Skin epidermis (tissue), 12 donors: Measurements from ENCODE around the gene CLASP1.
"Not testable (repeated sequence)": the region's sequence is repeated elsewhere in the genome, so short reads cannot be mapped to it uniquely, and the experiment has no call there.

Experiments
- H3K27ac ChIP-seq, 21 experiments: fragments of 200-600 bp; sonication (generic) in 11 of 21; one replicate each; pipeline ENCODE4 v1.5.0; 2020; ENCODE audit warnings: mild to moderate bottlenecking in 3 of 21, inconsistent platforms in 2 of 21, moderate library complexity in 2 of 21
- H3K4me3 ChIP-seq, 7 experiments: fragments of 200-600 bp; sonication (generic) in 2 of 7; one replicate each; pipeline ENCODE4 v1.5.0; 2020; ENCODE audit warnings: inconsistent platforms in 2 of 7, mild to moderate bottlenecking in 2 of 7, moderate library complexity in 1 of 7

The CLASP1 gene

DNA sequence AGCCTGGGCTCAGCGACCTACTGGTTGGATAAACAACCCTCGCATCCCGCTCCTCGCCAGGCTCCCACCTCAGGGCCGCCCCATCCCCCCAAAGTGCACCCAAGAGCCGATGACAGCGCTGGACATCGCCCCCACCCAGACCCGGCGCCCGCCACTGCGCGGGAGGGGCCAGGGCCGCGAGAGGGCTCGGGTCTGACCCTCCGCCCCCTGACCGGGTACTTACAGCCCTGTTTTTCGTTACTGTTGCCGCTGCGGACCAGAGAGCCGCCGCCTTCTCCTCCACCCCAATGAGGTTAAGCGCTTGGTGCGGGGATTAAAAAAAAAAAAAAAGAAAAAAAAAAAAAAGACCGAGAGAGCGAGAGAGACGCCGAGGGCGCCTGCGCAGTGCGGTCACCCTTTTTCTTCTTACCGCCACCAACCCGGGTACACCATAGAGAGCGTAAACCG, at the start of gene CLASP1:
TSS of gene CLASP1 (minus strand) at position 314 of the 447 bp plus-strand sequence. CDS start 43,567 bp downstream, outside the sequence.
- H3K27ac ChIP-seq = peak within 1 kb of the TSS; percentile 75 to 99 (median 95)
- H3K4me3 ChIP-seq = peak within 1 kb of the TSS; percentile 58 to 96 (median 80)

DNA sequence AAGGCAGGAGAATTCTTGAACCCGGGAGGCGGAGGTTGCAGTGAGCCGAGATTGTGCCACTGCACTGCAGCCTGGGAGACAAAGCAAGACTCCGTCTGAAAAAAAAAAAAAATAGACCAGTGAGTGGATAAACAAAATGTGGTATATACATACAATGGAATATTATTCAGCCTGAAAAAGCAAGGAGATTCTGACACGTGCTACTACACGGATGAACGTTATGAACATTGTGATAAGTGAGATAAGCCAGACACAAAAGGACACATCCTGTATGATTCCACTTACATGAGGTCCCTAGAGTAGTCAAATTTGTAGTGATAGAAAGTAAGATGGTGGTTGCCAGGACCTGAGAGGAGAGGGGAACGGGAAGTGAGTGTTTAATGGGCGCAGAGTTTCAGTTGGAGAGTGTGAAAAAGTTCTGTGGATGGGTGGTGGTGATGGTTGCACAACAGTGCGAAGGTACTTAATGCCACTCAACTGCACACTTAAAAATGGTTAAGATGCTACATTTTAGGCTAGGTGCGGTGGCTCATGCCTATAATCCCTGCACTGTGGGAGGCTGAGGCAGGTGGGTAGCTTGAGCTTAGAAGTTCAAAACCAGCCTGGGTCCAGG, 49.2 kb upstream of the CLASP1 start:
- Histone ChIP-seq H3K4me3 (no peak overlapping the region), H3K27ac (peak overlapping the region in 8 of 21 experiments; percentile 13 to 91 (median 71))

DNA sequence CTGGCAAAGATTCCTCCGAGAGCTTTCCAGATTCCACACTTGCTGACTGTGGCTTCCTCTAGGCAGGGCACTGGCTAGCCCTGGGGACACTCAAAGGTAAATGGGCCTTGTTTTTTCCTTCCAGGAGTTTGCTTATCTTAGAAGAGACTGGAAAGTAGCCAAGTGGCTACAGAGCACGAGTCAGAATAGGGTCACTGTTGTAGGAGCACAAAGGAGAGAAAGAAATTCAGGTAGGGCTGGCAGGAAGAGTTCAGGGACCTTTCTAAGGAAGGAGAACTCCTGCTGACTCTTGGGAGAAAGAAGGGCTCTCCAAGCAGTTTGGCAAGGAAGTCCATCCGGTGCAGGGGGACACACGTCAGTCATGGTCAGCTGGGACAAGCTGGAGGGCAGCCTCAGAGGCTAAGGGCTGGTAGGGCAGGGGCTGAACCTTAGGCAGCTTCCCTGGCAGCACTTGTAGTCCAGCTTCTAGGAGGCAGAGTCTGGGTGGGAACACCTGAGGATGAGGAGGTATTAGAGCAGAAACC, 47.9 kb upstream of the CLASP1 start:
- H3K27ac ChIP-seq = peak overlapping the region in 5 of 21 experiments; percentile 0 to 23 (median 11)
- H3K4me3 ChIP-seq = no peak overlapping the region

DNA sequence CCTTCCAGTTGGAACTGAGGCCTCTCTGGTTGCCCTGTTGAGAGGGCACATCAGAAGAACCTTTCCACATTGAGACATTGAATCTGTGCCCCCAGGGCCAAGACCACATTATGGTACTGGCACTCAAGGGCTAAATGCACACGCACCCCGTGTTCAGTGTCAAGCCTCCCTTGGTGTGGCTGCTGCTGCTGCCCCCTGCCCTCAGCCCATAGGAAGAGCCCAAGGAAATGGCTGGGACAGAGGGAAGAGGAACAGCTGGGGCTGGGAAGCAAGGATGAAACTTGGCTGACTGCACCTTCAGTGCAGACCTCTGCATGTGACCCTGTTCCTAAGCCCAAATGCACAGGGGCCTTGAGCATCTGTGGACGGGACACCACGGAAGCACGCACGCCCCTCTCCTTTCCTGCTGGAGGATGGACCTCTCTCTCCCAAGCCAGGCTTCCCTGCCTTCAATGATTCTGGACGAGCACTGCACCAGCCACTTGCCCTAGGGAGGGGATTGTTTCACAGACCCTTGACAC, 47.2 kb upstream of the CLASP1 start:
- Histone ChIP-seq H3K4me3 (no peak overlapping the region), H3K27ac (peak overlapping the region in 1 of 21 experiments; percentile 46)

DNA sequence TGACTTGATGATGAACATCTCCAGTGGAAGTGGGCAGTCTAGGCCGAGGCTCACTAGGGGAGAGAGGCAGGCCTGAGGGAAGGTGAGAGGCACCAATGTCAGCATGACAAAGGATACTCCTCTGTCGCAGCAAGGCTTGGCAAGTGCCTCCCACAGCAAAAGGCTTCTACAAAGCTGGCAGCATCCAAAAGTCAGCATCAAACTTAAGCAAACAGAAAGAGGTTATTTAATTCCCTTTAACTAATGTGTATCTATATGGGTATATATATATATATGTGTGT, 45.8 kb upstream of the CLASP1 start:
- H3K4me3 ChIP-seq = no peak overlapping the region
- H3K27ac ChIP-seq = no peak overlapping the region

DNA sequence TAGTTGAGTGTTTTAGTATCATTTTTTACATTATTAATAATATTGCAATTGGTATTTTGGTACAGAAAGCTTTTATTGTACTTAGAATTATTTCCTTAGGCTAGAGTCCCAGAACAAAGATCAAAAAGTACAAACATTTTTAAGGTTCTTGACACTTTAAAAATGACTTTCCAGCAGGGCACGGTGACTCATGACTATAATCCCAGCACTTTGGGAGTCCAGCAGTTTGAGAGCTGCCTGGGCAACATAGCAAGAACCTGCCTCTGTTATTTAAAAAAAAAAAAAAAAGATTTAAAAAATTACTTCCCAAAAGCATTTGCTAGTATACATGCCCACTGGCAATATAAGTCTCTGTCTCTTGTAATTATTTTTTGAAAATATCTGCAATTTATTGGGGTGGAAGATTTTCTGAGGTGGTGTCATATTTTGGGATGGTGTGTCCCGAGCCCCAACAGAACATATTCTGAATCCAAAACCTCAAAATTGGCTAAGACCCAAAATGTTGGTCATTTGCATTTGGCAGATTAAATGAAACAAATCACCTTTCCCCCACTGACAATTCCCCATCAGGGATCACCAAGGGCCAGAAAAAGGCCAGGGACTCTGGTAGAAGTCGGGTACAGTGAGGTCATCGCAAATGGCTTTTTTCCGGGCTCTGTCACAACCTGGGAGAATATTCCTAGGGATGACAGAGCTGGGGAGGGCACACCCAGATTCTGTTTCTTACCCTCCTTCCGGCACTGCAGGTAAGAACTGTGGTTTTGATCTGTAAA, 45.3 kb upstream of the CLASP1 start:
- H3K27ac ChIP-seq = no peak overlapping the region

DNA sequence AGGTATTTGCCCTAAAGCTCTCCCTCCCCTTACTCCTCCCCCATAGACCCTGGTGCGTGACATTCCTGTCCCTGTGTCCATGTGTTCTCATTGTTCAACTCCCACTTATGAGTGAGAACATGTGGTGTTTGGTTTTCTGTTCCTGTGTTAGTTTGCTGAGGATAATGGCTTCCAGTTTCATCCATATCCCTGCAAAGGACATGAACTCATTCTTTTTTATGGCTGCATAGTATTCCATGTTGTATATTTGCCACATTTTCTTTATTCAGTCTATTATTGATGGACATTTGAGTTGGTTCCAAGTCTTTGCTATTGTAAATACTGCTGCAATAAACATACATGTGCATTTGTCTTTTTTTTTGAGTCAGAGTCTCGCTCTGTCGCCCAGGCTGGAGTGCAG, 41.3 kb upstream of the CLASP1 start:
- not testable (repeated sequence) for H3K27ac ChIP-seq, H3K4me3 ChIP-seq

More for the DNA sequence above, 45.3 kb upstream of the CLASP1 start:
- H3K4me3 ChIP-seq = no peak overlapping the region

DNA sequence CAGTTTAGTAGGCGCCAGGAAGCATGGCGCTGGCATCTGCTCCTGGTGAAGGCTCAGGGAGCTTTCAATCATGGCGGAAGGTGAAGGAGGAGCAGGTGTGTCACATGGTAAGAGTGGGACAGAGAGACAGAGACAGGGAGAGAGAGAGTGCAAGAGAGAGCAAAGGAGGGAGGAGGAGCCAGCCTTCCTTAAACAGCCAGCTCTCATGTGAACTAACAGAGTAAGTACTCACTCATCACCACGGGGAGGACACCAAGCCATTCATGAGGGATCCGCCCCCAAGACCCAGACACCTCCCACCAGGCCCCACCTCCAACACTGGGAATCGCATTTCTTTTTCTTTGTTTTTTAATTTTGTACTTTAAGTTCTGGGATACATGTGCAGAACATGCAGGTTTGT, 40.8 kb upstream of the CLASP1 start:
- H3K4me3 ChIP-seq = no peak overlapping the region
- H3K27ac ChIP-seq = no peak overlapping the region

DNA sequence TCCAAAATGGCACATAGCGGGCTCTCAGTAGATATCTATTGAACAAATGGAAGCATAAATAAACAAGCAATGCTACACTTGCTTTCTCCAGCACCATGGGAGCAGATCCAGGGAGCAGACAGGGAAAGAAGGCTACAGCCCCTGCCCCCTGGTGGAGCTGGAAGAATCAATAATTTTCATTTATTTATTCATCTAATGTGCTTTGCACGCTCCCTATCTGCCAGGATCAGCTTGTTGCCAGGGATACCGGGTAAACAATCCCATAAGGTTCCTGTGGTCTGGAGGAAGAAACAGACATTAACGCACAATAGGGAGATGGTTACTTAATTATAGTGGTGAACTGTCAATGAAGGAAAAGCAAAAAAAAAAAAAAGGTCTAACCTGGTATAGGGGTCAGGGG, 40.1 kb upstream of the CLASP1 start:
- H3K27ac ChIP-seq = no peak overlapping the region
- H3K4me3 ChIP-seq = no peak overlapping the region

DNA sequence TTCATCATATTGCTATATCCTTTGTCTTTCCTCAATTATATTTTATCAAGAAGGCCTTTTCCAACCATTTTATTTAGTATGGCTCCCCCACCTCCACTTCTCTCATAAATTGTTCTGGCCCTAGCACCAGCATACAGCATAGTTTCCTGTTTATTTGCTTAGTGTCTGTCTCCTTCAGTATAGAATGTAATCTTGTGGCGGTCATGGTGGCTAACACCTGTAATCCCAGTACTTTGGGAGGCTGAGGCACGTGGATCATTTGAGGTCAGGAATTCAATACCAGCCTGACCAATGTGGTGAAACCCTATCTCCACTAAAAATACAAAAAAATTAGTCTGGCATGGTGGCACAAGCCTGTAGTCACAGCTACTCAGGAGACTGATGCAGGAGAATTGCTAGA, 39.6 kb upstream of the CLASP1 start:
- Histone ChIP-seq H3K4me3 (no peak overlapping the region), H3K27ac (no peak overlapping the region)

DNA sequence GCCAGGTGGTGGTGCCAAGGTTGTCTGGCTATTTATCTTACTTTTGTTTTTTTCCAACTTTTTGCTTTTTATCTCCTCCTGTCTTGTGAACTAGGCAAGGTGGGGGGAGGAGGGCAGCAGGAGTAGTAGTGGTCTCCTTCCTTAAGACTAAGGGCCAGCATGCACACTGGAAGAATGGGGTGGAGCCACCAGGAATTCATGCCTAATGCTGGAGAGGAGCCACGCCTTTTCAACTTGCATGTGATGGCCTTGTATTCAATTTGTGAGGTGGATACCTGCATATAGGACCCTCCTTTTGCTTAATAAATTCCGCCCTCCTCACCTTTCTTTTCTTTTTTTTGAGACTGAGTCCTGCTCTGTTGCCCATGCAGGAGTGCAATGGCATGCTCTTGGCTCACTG, 37.6 kb upstream of the CLASP1 start:
- no peak overlapping the region for H3K27ac ChIP-seq
- no peak overlapping the region for H3K4me3 ChIP-seq

DNA sequence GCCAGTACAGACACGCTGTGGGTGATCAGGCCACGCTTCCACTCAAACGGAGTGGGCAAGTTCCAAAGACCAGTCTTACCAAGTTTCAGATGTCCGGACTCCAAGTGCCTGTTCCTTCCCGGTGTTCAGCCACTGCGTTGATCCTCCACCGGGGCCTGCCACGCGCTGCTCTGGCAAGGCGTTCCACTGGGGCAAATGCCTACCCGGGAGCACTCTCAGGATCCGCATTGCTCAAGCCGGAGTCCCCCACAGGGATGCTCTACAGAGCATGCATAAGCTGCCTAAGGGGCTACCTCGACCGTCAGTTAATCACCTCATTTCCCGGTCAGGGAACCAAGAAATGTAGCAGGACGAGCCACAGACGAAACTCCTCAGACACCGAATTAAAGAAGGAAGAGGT, 37.0 kb upstream of the CLASP1 start:
- no peak overlapping the region for H3K27ac ChIP-seq
- H3K4me3 ChIP-seq = no peak overlapping the region

DNA sequence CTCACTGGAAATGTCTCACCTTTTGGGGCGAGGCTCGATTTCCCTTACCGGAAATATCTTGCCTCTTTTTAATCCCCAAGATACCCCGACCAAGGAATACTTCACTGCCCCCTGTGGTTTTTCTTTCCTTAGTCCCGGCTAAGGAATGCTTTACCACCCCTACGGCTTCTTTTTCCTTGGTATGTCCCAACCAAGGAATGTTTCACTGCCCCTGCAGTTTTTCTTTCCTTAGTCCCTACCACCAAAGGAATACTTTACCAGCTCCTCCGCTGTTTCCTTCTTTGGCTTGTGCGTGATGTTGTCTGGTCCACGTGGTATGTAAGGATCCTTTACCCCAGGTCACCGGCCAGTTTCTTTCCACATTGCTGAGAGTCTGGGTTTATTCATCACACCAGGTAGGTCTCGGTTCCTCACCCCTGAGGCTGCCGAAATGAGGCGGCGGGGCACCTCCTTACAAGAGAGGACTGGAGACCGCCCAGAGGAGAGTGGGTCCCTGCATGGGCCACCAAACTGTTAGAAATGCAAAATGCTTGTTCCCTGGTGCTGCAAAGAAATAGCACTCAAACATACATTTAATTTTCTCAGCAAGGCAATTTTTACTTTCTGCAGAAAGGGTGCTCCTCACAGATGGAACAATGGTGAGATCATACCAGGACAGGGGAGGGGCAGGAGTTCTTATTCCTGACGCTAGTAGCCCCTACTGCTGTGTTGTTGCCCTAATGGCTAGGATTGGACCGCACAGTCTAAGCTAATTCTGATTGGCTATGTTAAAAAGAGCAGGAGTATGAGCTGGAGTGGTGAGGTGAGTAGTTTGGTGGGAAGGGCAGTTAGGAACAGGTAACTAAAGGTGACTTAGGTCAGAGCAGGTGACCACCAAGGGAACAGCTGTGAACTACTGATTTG, 33.4 kb upstream of the CLASP1 start:
- Histone ChIP-seq H3K27ac (no peak overlapping the region), H3K4me3 (no peak overlapping the region)

DNA sequence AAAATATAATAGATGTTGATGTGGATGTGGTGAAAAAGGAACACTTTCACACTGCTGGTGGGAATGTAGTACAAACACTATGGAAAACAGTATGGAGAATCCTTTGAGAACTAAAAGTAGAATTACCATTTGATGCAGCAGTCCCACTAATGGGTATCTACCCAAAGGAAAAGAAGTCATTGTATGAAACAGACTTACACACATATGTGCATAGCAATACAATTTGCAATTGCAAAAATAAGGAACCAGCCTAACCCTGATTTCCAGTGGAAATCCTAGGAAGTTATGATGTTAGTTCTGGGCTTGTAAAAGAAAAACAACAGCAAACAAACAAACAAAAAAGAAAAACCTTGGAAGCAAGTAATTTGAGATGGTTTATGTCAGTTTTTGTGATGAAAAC, 28.6 kb upstream of the CLASP1 start:
- no peak overlapping the region for H3K4me3 ChIP-seq
- no peak overlapping the region for H3K27ac ChIP-seq

DNA sequence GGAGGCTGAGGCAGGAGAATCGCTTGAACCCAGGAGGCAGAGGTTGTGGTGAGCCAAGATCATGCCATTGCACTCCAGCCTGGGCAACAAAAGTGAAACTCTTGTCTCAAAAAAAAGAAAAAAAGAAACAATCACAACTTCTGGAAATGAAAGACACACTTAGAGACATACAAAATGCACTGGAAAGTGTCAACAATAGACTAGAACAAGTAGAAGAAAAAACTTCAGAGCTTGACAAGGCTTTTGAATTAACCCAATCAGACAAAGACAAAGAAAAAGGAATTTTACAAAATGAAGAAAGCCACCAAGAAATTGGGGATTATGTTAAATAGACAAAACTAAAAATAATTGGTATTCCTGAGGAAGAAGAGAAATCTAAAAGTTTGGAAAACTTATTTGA, 22.4 kb upstream of the CLASP1 start:
- H3K27ac ChIP-seq, H3K4me3 ChIP-seq: not testable (repeated sequence)

DNA sequence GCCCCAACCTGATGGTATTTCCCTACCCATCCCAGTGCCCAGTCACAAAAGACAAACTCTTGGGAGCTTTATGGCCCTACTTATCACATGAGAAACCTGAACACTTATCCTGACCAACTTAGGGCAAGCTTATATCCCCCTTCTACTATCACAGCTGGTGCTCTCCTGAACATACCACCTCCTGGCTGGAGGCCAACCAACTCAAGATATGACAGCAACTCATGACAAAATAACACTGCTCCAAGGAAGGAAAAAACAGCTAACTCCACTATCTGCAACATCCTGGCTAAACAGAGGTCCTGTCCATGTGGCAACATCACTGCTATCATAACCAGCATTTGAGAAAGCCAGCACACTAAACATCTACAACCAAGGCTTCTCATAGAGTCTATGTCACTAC, 20.9 kb upstream of the CLASP1 start:
- Histone ChIP-seq H3K4me3 (no peak overlapping the region), H3K27ac (no peak overlapping the region)

DNA sequence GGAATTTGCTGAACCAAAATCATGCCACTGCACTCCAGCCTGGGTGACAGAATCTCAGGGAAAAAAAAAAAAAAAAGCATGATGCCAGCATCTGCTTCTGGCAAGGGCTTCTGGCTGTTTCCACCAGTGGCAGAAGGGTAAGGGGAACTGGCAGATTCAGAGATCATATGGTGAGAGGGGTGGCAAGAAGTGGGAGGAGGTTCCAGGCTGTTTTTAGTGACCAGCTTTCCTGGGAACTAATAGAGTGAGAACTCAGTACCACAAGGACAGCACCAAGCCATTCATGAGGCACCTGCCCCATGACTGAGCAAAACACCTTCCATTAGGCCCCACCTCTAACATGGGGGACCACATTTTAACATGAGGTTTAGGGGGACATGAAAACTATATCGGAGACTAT, 18.4 kb upstream of the CLASP1 start:
- Histone ChIP-seq H3K27ac (no peak overlapping the region), H3K4me3 (no peak overlapping the region)

DNA sequence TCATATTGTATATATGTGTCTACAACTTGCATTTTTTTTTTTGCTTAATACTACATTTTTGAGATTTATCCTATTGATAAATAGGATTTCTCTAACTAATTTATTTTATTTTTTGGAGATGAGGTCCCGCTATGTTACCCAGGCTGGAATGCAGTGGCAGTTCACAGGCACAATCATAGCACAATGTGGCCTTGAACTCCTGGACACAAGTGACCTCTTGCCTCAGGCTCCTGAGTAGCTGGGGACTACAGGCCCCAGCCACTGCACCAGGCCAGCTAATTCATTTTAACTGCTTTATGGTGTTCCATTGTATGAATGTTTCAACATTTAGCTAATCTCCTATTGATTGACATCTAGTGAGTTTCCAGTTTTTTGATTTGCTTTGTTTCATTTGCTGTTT, 16.8 kb upstream of the CLASP1 start:
- H3K27ac ChIP-seq = peak overlapping the region in 4 of 21 experiments; percentile 18 to 54 (median 45)
- H3K4me3 ChIP-seq = no peak overlapping the region

DNA sequence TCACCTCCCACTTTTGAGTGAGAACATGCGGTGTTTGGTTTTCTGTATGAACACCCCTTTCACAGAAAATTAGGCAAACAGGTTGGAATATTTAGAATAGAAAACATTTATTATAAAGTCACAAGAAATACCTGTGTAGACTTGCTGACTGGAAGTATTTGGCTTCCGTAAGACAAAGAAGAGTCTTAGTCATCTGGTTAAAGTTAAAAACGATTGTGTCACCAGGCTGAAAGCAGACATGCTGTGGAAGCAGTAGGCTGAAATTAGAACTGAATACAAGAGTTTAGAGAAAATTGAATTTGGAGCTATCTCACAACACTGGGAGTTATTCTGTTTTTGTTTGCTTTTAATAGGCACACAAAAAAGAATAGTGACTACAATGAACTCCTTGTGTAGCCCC, 16.2 kb upstream of the CLASP1 start:
- peak overlapping the region in 5 of 21 experiments; percentile 18 to 54 (median 46) for H3K27ac ChIP-seq
- no peak overlapping the region for H3K4me3 ChIP-seq

DNA sequence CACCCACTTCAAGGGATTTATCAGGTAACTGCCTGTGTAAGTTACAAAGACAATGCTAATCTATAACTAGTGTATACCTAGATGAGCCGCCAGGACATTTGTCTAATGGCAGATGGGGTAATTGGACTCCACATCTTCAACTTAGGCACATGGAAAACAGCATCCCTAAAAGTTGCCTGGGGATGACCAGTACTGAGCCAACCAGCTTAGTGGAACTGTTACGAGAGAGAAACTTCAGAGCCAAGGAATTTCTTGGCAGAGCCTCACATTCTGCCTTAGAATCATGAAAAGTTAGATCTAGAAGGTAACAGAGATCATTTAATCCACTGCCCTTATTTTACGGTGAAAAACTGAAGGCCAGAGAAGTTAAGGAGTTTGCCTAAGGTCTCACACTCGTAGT, 15.5 kb upstream of the CLASP1 start:
- no peak overlapping the region for H3K27ac ChIP-seq
- no peak overlapping the region for H3K4me3 ChIP-seq
